ENCODE results near the gene COL4A1. TPM values are rescaled to one million over a fixed set of nuclear protein-coding genes. Genes with fewer than 3 reads are reported as not detected.

The COL4A1 gene
- polyA plus RNA-seq, 1 of the 3 experiments (the other 2 are of a cell fraction) = 30.3 TPM

GRCh38 chr13:110331362-110331761, 24.4 kb upstream of the COL4A1 start:
- DNase-seq = no peak
- H3K9me3 ChIP-seq = no peaks in the 10 kb centered on the region
- H3K9ac ChIP-seq = no peak overlapping the region
- no peak for TF ChIP-seq SMC3 (IDR thresholded peaks at IDR 0.05; ENCODE audit: low read depth, low read length)
- no peak for TF ChIP-seq YY1 (IDR thresholded peaks at IDR 0.05; ENCODE audit: low read depth)
- TF ChIP-seq TAF1 (IDR thresholded peaks at IDR 0.05; ENCODE audit: borderline replicate concordance, low read depth, low read length) = no peak
- no peak for TF ChIP-seq IRF3 (IDR thresholded peaks at IDR 0.05; ENCODE audit: low read depth, low read length)
- no peak for TF ChIP-seq RAD21 (IDR thresholded peaks at IDR 0.05; ENCODE audit: low read length)
- TF ChIP-seq RCOR1 (IDR thresholded peaks at IDR 0.05; ENCODE audit: low read length) = no peak
- TF ChIP-seq EZH2phosphoT487 (IDR thresholded peaks at IDR 0.05; ENCODE audit: borderline replicate concordance, low read depth) = no peak
- no peak for TF ChIP-seq MAX (IDR thresholded peaks at IDR 0.05; ENCODE audit: low read depth)
- TF ChIP-seq MEF2A (IDR thresholded peaks at IDR 0.05; ENCODE audit: borderline replicate concordance, low read depth) = no peak
- TF ChIP-seq TEAD4 (IDR thresholded peaks at IDR 0.05; ENCODE audit: borderline replicate concordance, insufficient read depth) = no peak
- TF ChIP-seq RXRA (IDR thresholded peaks at IDR 0.05; ENCODE audit: borderline replicate concordance, low read depth) = no peak
- TF ChIP-seq GABPA (IDR thresholded peaks at IDR 0.05; ENCODE audit: low read depth) = no peak
- TF ChIP-seq NFIC (IDR thresholded peaks at IDR 0.05; ENCODE audit: borderline replicate concordance) = no peak
- TF ChIP-seq FOXJ3 (CRISPR knock-in tag; IDR thresholded peaks at IDR 0.05) = no peak
- 94% methylated on average over 11 of the region's 11 CpGs for WGBS (ENCODE audit: low lambda C conversion rate)
- no peaks in the 10 kb centered on the region for H3K9me2 ChIP-seq
- no peak overlapping the region for H2AFZ ChIP-seq (ENCODE audit: low read depth)
- H3K4me2 ChIP-seq = no peak overlapping the region
- H3F3A ChIP-seq (replicated peaks; ENCODE audit: insufficient read depth) = peaks cover 19% of the 10 kb centered on the region
- peaks cover 96% of the 10 kb centered on the region for H3K79me2 ChIP-seq (ENCODE audit: insufficient read depth)
- ChIA-PET CTCF (interaction anchor here (1.7 kb wide), 1 partner anchor 22 kb away, joined by 4 read pairs; no protein-coding TSS in a partner anchor), POLR2A (no interaction called here)
- H3K27ac ChIP-seq (ENCODE audit: low read depth in 2 of 2, low read length in 1 of 2) = peak overlapping the region in 1 of 2 experiments; percentile 61; a peak in 2 of 4 replicates
- peaks cover 17 to 47% of the 10 kb centered on the region in 2 experiments; a peak in 3 of 4 replicates for H3K4me1 ChIP-seq (ENCODE audit: control insufficient read depth in 1 of 2, insufficient read depth in 2 of 2, low read depth in 1 of 2, low read length in 1 of 2)
- H3K27me3 ChIP-seq (ENCODE audit: insufficient read depth) = no peaks in the 10 kb centered on the region
- H4K20me1 ChIP-seq (ENCODE audit: insufficient read depth) = no peaks in the 10 kb centered on the region
- peaks cover 0 to 3% of the 10 kb centered on the region in 2 experiments for H3K36me3 ChIP-seq (replicated peaks in 1 of 2; ENCODE audit: control insufficient read depth in 1 of 2, insufficient read depth in 2 of 2, low read length in 1 of 2)
- H3K4me3 ChIP-seq (ENCODE audit: low read depth in 2 of 2, low read length in 1 of 2) = no peak overlapping the region

- ChIA-PET CTCF (interaction anchor here (1.7 kb wide), 1 partner anchor 21 kb away, joined by 4 read pairs; no protein-coding TSS in a partner anchor), POLR2A (no interaction called here)
- Histone ChIP-seq H3F3A (replicated peaks; ENCODE audit: insufficient read depth) (peaks cover 19% of the 10 kb centered on the region), H3K9me3 (no peaks in the 10 kb centered on the region), H3K4me1 (ENCODE audit: control insufficient read depth in 1 of 2, insufficient read depth in 2 of 2, low read depth in 1 of 2, low read length in 1 of 2) (peaks cover 18 to 53% of the 10 kb centered on the region in 2 experiments; a peak in 3 of 4 replicates), H3K4me2 (peak overlapping the region; percentile 56), H2AFZ (ENCODE audit: low read depth) (no peak overlapping the region), H3K4me3 (ENCODE audit: low read depth in 2 of 2, low read length in 1 of 2) (no peak overlapping the region), H3K9ac (peak overlapping the region; percentile 1; the same call in 1 of the 2 replicates), H3K27me3 (ENCODE audit: insufficient read depth) (no peaks in the 10 kb centered on the region), H3K27ac (ENCODE audit: low read depth in 2 of 2, low read length in 1 of 2) (peak overlapping the region in 1 of 2 experiments; percentile 61; a peak in 2 of 4 replicates), H4K20me1 (ENCODE audit: insufficient read depth) (no peaks in the 10 kb centered on the region), H3K79me2 (ENCODE audit: insufficient read depth) (peaks cover 96% of the 10 kb centered on the region), H3K9me2 (no peaks in the 10 kb centered on the region), H3K36me3 (replicated peaks in 1 of 2; ENCODE audit: control insufficient read depth in 1 of 2, insufficient read depth in 2 of 2, low read length in 1 of 2) (peaks cover 0 to 3% of the 10 kb centered on the region in 2 experiments)
- 92% methylated on average over 11 of the region's 11 CpGs for WGBS (ENCODE audit: low lambda C conversion rate)
- no peak for DNase-seq
- no peak for TF ChIP-seq RCOR1 (IDR thresholded peaks at IDR 0.05; ENCODE audit: low read length)
- TF ChIP-seq RFX5 (IDR thresholded peaks at IDR 0.05; ENCODE audit: low read length) = no peak
- TF ChIP-seq TEAD4 (IDR thresholded peaks at IDR 0.05; ENCODE audit: borderline replicate concordance, insufficient read depth) = no peak
- TF ChIP-seq RAD21 (IDR thresholded peaks at IDR 0.05; ENCODE audit: low read length) = no peak
- TF ChIP-seq MEF2A (IDR thresholded peaks at IDR 0.05; ENCODE audit: borderline replicate concordance, low read depth) = no peak
- TF ChIP-seq USF2 (IDR thresholded peaks at IDR 0.05; ENCODE audit: borderline replicate concordance, low read depth, low read length) = no peak
- no peak for TF ChIP-seq EP300 (IDR thresholded peaks at IDR 0.05; ENCODE audit: borderline replicate concordance in 1 of 2, low read depth in 1 of 2, low read length in 1 of 2)
- no peak for TF ChIP-seq EZH2phosphoT487 (IDR thresholded peaks at IDR 0.05; ENCODE audit: borderline replicate concordance, low read depth)
- no peak for TF ChIP-seq MAX (IDR thresholded peaks at IDR 0.05; ENCODE audit: low read depth)
- no peak for TF ChIP-seq JUND (IDR thresholded peaks at IDR 0.05)
- no peak for TF ChIP-seq CTCF (IDR thresholded peaks at IDR 0.05)
- no peak for TF ChIP-seq FOSL2 (IDR thresholded peaks at IDR 0.05; ENCODE audit: borderline replicate concordance, low read depth)
- TF ChIP-seq NRF1 (IDR thresholded peaks at IDR 0.05; ENCODE audit: low read depth, low read length) = no peak
- no peak for TF ChIP-seq FOXM1 (IDR thresholded peaks at IDR 0.05; ENCODE audit: low read depth)
- TF ChIP-seq MXI1 (IDR thresholded peaks at IDR 0.05; ENCODE audit: low read depth, low read length) = no peak
Observed at GRCh38 chr13:110330491-110331011, 23.6 kb upstream of the COL4A1 start.
